DND-41 (cell line): ENCODE data around the gene NKX2-4.

ENCODE experiments used
- EZH2 ChIP-seq: IDR thresholded peaks from 3 replicates; pipeline ENCODE4 v1.6.1; 2012; ENCODE audit warnings: borderline replicate concordance, low read depth, mild to moderate bottlenecking, moderate library complexity, low read length, inconsistent platforms; ENCODE audit not compliant: severe bottlenecking
- TF ChIP-seq, protein P1 (sequence below): IDR thresholded peaks from 2 replicates; pipeline ENCODE4 v1.5.1; 2012; ENCODE audit warnings: borderline replicate concordance, low read length, moderate library complexity, mild to moderate bottlenecking; ENCODE audit not compliant: poor library complexity, severe bottlenecking; ENCODE audit errors: extremely low read depth

DNA sequence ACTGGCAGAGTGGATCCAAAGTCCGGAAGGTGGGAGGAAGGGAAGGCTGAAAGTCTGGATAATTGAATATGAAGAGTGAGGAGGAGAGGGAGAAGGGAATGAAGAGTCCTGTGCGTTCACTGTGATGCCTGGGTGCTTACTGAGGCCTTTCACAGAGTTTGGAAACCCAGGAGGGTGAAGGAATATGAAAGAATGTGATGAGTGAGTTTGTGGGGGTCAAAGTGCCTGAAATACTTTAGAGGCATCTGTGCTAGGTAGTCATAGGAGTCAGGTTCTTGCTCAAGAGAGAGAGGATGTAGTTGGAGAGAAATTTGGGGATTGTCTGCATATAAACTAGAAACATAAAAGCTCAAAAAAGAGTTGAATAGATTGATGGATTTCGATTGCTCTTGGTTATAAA is 20.7 kb downstream of the NKX2-4 start:
- TF ChIP-seq, protein P1, sequence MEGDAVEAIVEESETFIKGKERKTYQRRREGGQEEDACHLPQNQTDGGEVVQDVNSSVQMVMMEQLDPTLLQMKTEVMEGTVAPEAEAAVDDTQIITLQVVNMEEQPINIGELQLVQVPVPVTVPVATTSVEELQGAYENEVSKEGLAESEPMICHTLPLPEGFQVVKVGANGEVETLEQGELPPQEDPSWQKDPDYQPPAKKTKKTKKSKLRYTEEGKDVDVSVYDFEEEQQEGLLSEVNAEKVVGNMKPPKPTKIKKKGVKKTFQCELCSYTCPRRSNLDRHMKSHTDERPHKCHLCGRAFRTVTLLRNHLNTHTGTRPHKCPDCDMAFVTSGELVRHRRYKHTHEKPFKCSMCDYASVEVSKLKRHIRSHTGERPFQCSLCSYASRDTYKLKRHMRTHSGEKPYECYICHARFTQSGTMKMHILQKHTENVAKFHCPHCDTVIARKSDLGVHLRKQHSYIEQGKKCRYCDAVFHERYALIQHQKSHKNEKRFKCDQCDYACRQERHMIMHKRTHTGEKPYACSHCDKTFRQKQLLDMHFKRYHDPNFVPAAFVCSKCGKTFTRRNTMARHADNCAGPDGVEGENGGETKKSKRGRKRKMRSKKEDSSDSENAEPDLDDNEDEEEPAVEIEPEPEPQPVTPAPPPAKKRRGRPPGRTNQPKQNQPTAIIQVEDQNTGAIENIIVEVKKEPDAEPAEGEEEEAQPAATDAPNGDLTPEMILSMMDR, result no peak
- TF ChIP-seq EZH2, result no peak
